ENCODE results near the gene LTO1. TPM values are rescaled to one million over a fixed set of nuclear protein-coding genes. Genes with fewer than 3 reads are reported as not detected.
A peak's percentile ranks its signal among the peaks of the same experiment; 100 is the strongest.

LTO1 gene
- total and polyA plus RNA-seq, 2 of the 13 experiments (the other 11 are each of a cell fraction or from before 2014, with no cell fraction given): 11.8 to 15.0 TPM

- POLR2A ChIA-PET: no interaction called here
- Histone ChIP-seq H3K27me3 (ENCODE audit: control insufficient read depth in 1 of 2, insufficient read depth in 2 of 2, low read length in 2 of 2) (no peaks in the 10 kb centered on the region), H3K9me3 (ENCODE audit: low read length) (no peaks in the 10 kb centered on the region), H3K79me2 (ENCODE audit: insufficient read depth, low read length) (no peaks in the 10 kb centered on the region), H3K4me2 (ENCODE audit: low read depth, low read length) (no peak overlapping the region), H3K4me3 (replicated peaks in 1 of 3; ENCODE audit: insufficient read depth in 1 of 3, low read depth in 2 of 3, low read length in 3 of 3) (no peak overlapping the region), H4K20me1 (ENCODE audit: insufficient read depth, low read length) (no peaks in the 10 kb centered on the region), H3K4me1 (ENCODE audit: insufficient read depth, low read length) (peaks cover 49% of the 10 kb centered on the region), H3K27ac (ENCODE audit: extremely low read length, insufficient read depth, low read length) (no peak overlapping the region), H3K9ac (ENCODE audit: insufficient read depth, low read depth, low read length) (no peak overlapping the region), H2AFZ (ENCODE audit: low read length) (no peak overlapping the region), H3K36me3 (replicated peaks in 1 of 2; ENCODE audit: control insufficient read depth in 1 of 2, insufficient read depth in 2 of 2, low read length in 2 of 2) (no peaks in the 10 kb centered on the region)
- in situ Hi-C loops (cut with HindIII; ENCODE audit: extremely low pct_ligation_motif_present, low pct_unique_long_range_greater_than_20kb) (no loop called here), intact Hi-C loops (cut with micrococcal nuclease; ENCODE audit: unreplicated experiment) (no loop called here)
- CTCF ChIA-PET (ENCODE audit: low intra/inter-chr PET ratio, low total read pairs): no interaction called here
- 72% methylated on average over 7 of the region's 10 CpGs for WGBS (ENCODE audit: low lambda C conversion rate)
- ATAC-seq (no peak), FAIRE-seq (no peak), DNase-seq (ENCODE audit: low spot score) (no peak)
- no TSS peak for BruUV-seq (replicated peaks)
- no peak for TF ChIP-seq ATF2 (CRISPR knock-in tag; IDR thresholded peaks at IDR 0.05)
- no peak for TF ChIP-seq ZNF781 (CRISPR knock-in tag; IDR thresholded peaks at IDR 0.05; ENCODE audit: borderline replicate concordance, not compliant biosample characterization)
- no peak for TF ChIP-seq MLLT10 (CRISPR knock-in tag; IDR thresholded peaks at IDR 0.05)
- TF ChIP-seq ZNF251 (CRISPR knock-in tag; IDR thresholded peaks at IDR 0.05): no peak
- TF ChIP-seq PAF1 (CRISPR knock-in tag; IDR thresholded peaks at IDR 0.05): no peak
- no peak for TF ChIP-seq CENPX (CRISPR knock-in tag; IDR thresholded peaks at IDR 0.05)
- TF ChIP-seq ARNT2 (CRISPR knock-in tag; IDR thresholded peaks at IDR 0.05; ENCODE audit: low read depth): no peak
- no peak for TF ChIP-seq PHF21A (CRISPR knock-in tag; IDR thresholded peaks at IDR 0.05)
- no peak for TF ChIP-seq ZNF564 (CRISPR knock-in tag; IDR thresholded peaks at IDR 0.05)
- no peak for TF ChIP-seq HOXA5 (CRISPR knock-in tag; IDR thresholded peaks at IDR 0.05)
- no peak for TF ChIP-seq SKI (IDR thresholded peaks at IDR 0.05; ENCODE audit: partially characterized antibody)
- TF ChIP-seq NFE2L2 (IDR thresholded peaks at IDR 0.05; ENCODE audit: low read length): no peak
- TF ChIP-seq ZBTB21 (CRISPR knock-in tag; IDR thresholded peaks at IDR 0.05): no peak
- no peak for TF ChIP-seq SNAI1 (CRISPR knock-in tag; IDR thresholded peaks at IDR 0.05; ENCODE audit: borderline replicate concordance)
- TF ChIP-seq ZFP41 (CRISPR knock-in tag; IDR thresholded peaks at IDR 0.05; ENCODE audit: borderline replicate concordance): no peak
- TF ChIP-seq ELF3 (CRISPR knock-in tag; IDR thresholded peaks at IDR 0.05): no peak
- no peak for TF ChIP-seq RELA (CRISPR knock-in tag; IDR thresholded peaks at IDR 0.05)
- TF ChIP-seq ZSCAN21 (CRISPR knock-in tag; IDR thresholded peaks at IDR 0.05; ENCODE audit: borderline replicate concordance): no peak
- peak; percentile 98 for TF ChIP-seq ZNF12 (CRISPR knock-in tag; IDR thresholded peaks at IDR 0.05)
- no peak for TF ChIP-seq IRF2 (CRISPR knock-in tag; IDR thresholded peaks at IDR 0.05)
- 0 out of 2 replicates have a peak, but pooled peaks have one; percentile 40 for TF ChIP-seq HNRNPL (IDR thresholded peaks at IDR 0.05; ENCODE audit: low read depth, low read length)
- TF ChIP-seq ZNF713 (CRISPR knock-in tag; IDR thresholded peaks at IDR 0.05): no peak
- TF ChIP-seq ZNF773 (CRISPR knock-in tag; IDR thresholded peaks at IDR 0.05; ENCODE audit: borderline replicate concordance): no peak
- no peak for TF ChIP-seq ZBTB4 (CRISPR knock-in tag; IDR thresholded peaks at IDR 0.05; ENCODE audit: borderline replicate concordance)
- TF ChIP-seq MATR3 (CRISPR knock-in tag; IDR thresholded peaks at IDR 0.05): no peak
Measured at GRCh38 chr11:69617682-69618081, 57.5 kb downstream of the LTO1 start.

Measured in HepG2 (cell line).